ENCODE data around the gene NR1D1. TPM values are rescaled to one million over a fixed set of nuclear protein-coding genes. Genes with fewer than 3 reads are reported as not detected.
A peak's percentile ranks its signal among the peaks of the same experiment; 100 is the strongest.

Gene NR1D1
- total and polyA plus RNA-seq, 2 of the 13 experiments (the other 11 are each of a cell fraction or from before 2014, with no cell fraction given) = 2.1 to 2.7 TPM

DNA sequence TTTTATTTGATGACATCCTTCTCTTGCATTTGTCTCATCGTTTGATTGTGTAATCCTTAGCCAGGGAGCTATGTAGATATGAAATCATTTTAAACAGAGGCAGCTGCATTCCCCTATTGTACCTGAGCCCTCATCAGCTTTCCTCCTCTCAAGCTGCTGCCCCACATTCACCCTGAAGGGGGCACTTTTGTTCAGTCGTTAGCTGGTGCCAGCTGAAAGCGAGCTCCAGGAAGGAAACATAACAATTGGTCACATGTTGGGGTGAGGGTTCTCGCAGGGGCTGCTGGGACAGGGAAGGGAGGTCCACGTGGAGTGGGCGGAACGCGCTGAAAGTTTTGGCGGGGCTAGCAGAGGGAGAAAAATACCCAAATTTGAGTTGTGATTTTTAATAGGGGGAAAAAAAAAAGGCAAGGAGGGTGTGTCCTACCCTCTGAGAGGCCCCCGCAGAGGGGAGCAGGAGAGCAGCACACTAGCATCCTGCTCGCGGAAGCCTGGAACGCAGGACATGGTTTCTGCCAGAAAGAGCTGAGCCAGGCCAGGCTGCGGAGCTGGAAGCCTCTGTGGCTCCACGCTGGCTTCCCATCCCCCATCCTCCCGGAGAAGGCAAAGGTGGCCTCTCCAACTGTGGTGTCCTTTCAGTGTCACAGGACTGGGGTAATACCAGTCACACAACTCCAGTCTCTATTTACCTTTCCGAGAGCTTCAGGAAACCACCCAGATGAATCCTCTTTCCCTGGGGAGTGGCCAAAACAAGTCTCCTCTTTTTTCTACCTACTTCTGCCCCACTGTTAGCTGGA, 12.9 kb upstream of the NR1D1 start (continued):
- TF ChIP-seq REST (IDR thresholded peaks at IDR 0.05; ENCODE audit: borderline replicate concordance in 1 of 2, low read depth in 1 of 2, low read length in 2 of 2) (peak in 1 of 2 experiments; percentile 75; a peak in 1 of 4 replicates), ZNF660 (CRISPR knock-in tag; IDR thresholded peaks at IDR 0.05; ENCODE audit: borderline replicate concordance, low read depth) (no peak), TSC22D2 (CRISPR knock-in tag; IDR thresholded peaks at IDR 0.05; ENCODE audit: borderline replicate concordance) (peak; percentile 67; the same call in 1 of the 2 replicates), SRSF4 (IDR thresholded peaks at IDR 0.05; ENCODE audit: low read depth, low read length, poor library complexity, severe bottlenecking) (no peak), NFATC3 (CRISPR knock-in tag; IDR thresholded peaks at IDR 0.05) (no peak), XBP1 (CRISPR knock-in tag; IDR thresholded peaks at IDR 0.05) (no peak), ZMYM2 (CRISPR knock-in tag; IDR thresholded peaks at IDR 0.05) (peak; percentile 32; the same call in 1 of the 2 replicates), MYPOP (CRISPR knock-in tag; IDR thresholded peaks at IDR 0.05) (peak; percentile 77; the same call in 1 of the 2 replicates), ZNF766 (CRISPR knock-in tag; IDR thresholded peaks at IDR 0.05; ENCODE audit: borderline replicate concordance) (peak; percentile 95), ZNF776 (CRISPR knock-in tag; IDR thresholded peaks at IDR 0.05) (no peak), ZBTB34 (CRISPR knock-in tag; IDR thresholded peaks at IDR 0.05) (peak; percentile 66), ZIK1 (CRISPR knock-in tag; IDR thresholded peaks at IDR 0.05; ENCODE audit: borderline replicate concordance, low read depth) (0 out of 2 replicates have a peak, but pooled peaks have one; percentile 67), GABPA (IDR thresholded peaks at IDR 0.05; ENCODE audit: low read depth, low read length) (no peak), GABPA (CRISPR knock-in tag; IDR thresholded peaks at IDR 0.05; ENCODE audit: low read depth) (no peak; the same call in 1 of the 2 replicates), NFIB (CRISPR knock-in tag; IDR thresholded peaks at IDR 0.05; ENCODE audit: borderline replicate concordance) (no peak), TARDBP (CRISPR knock-in tag; IDR thresholded peaks at IDR 0.05) (peak; percentile 98), NFKB2 (CRISPR knock-in tag; IDR thresholded peaks at IDR 0.05; ENCODE audit: borderline replicate concordance) (peak; percentile 87; the same call in 1 of the 2 replicates), FOXP1 (IDR thresholded peaks at IDR 0.05) (no peak), FOXP1 (CRISPR knock-in tag; IDR thresholded peaks at IDR 0.05) (peak; percentile 61), MAZ (IDR thresholded peaks at IDR 0.05; ENCODE audit: borderline replicate concordance, low read depth, low read length) (no peak; the same call in 1 of the 2 replicates), MAZ (CRISPR knock-in tag; IDR thresholded peaks at IDR 0.05; ENCODE audit: low read depth) (no peak; the same call in none of the 2 replicates)
- TF ChIP-seq, protein P1, sequence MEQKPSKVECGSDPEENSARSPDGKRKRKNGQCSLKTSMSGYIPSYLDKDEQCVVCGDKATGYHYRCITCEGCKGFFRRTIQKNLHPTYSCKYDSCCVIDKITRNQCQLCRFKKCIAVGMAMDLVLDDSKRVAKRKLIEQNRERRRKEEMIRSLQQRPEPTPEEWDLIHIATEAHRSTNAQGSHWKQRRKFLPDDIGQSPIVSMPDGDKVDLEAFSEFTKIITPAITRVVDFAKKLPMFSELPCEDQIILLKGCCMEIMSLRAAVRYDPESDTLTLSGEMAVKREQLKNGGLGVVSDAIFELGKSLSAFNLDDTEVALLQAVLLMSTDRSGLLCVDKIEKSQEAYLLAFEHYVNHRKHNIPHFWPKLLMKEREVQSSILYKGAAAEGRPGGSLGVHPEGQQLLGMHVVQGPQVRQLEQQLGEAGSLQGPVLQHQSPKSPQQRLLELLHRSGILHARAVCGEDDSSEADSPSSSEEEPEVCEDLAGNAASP (CRISPR knock-in tag; IDR thresholded peaks at IDR 0.05; ENCODE audit: borderline replicate concordance) = peak; percentile 66
